ENCODE data around the gene DDX41. TPM values are rescaled to one million over a fixed set of nuclear protein-coding genes. Genes with fewer than 3 reads are reported as not detected.

The DDX41 gene
- total and polyA plus RNA-seq, 2 of the 13 experiments (the other 11 are each of a cell fraction or from before 2014, with no cell fraction given) = 62.8 to 105 TPM

- TF ChIP-seq RFXANK (CRISPR knock-in tag; IDR thresholded peaks at IDR 0.05) (peak; percentile 94), FOXO1 (CRISPR knock-in tag; IDR thresholded peaks at IDR 0.05) (no peak; the same call in 1 of the 2 replicates), ZBTB3 (CRISPR knock-in tag; IDR thresholded peaks at IDR 0.05; ENCODE audit: borderline replicate concordance, low read depth) (0 out of 2 replicates have a peak, but pooled peaks have one; percentile 71), EEA1 (CRISPR knock-in tag; IDR thresholded peaks at IDR 0.05; ENCODE audit: borderline replicate concordance) (no peak), HOXA5 (CRISPR knock-in tag; IDR thresholded peaks at IDR 0.05) (peak; percentile 84), CREM (IDR thresholded peaks at IDR 0.05) (peak; percentile 94), CREM (CRISPR knock-in tag; IDR thresholded peaks at IDR 0.05) (no peak), TCF7L2 (IDR thresholded peaks at IDR 0.05; ENCODE audit: low read depth, low read length) (no peak), PAF1 (CRISPR knock-in tag; IDR thresholded peaks at IDR 0.05) (peak; percentile 18; the same call in 1 of the 2 replicates), LCORL (IDR thresholded peaks at IDR 0.05) (no peak), LCORL (CRISPR knock-in tag; IDR thresholded peaks at IDR 0.05) (peak; percentile 70; the same call in 1 of the 2 replicates), ZNF362 (CRISPR knock-in tag; IDR thresholded peaks at IDR 0.05; ENCODE audit: borderline replicate concordance) (peak; percentile 52; the same call in 1 of the 2 replicates), ONECUT2 (CRISPR knock-in tag; IDR thresholded peaks at IDR 0.05) (0 out of 2 replicates have a peak, but pooled peaks have one; percentile 16), SOX6 (IDR thresholded peaks at IDR 0.05) (no peak), SOX6 (CRISPR knock-in tag; IDR thresholded peaks at IDR 0.05) (peak; percentile 76), AKAP8 (CRISPR knock-in tag; IDR thresholded peaks at IDR 0.05) (peak; percentile 72), PAXIP1 (CRISPR knock-in tag; conservative IDR thresholded peaks at IDR 0.05) (peak; percentile 70), RAD21 (CRISPR knock-in tag; IDR thresholded peaks at IDR 0.05) (peak; percentile 48; the same call in 1 of the 2 replicates), KLF13 (CRISPR knock-in tag; IDR thresholded peaks at IDR 0.05) (peak; percentile 80; the same call in 1 of the 2 replicates), ZNF792 (CRISPR knock-in tag; IDR thresholded peaks at IDR 0.05) (peak; percentile 95), ZSCAN25 (CRISPR knock-in tag; IDR thresholded peaks at IDR 0.05) (0 out of 2 replicates have a peak, but pooled peaks have one; percentile 22), FOXJ3 (CRISPR knock-in tag; IDR thresholded peaks at IDR 0.05; ENCODE audit: borderline replicate concordance) (0 out of 2 replicates have a peak, but pooled peaks have one; percentile 56), E2F1 (CRISPR knock-in tag; IDR thresholded peaks at IDR 0.05) (peak; percentile 75), ZNF30 (CRISPR knock-in tag; IDR thresholded peaks at IDR 0.05) (no peak), NR2F1 (CRISPR knock-in tag; IDR thresholded peaks at IDR 0.05) (peak in 1 of 2 experiments; percentile 33; a peak in 1 of 4 replicates)
Measured at GRCh38 chr5:177516601-177517568, at the start of gene DDX41 (continued).

Measured in HepG2 (cell line).